ENCODE data around the gene SSBP3. TPM values are rescaled to one million over a fixed set of nuclear protein-coding genes. Genes with fewer than 3 reads are reported as not detected.

The SSBP3 gene
- total and polyA plus RNA-seq, 2 experiments from 2014 or later, result 47.4 to 68.6 TPM

DNA sequence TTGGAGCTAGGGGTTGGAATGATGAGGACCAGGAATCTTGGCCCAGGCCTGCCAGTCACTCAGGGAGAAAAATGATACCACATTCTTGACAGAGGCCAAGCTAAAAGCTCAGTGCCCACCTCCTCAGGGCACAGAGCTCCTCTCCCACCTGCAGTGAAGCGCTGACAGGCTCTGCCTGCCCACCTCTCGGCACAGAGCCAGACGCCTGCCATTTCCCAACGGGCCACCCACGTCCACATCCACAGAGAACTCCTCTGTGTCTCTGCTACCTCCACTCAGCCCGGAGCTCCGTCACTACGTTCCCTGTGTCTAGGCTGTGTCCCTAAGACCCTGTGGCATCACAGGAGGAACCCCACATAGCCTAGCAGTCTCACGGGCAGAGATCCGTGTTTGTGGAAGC, 145.4 kb downstream of the SSBP3 start:
- peaks cover 53% of the 10 kb centered on the region for H3K4me1 Mint-ChIP-seq
- no peak overlapping the region for H3K4me3 Mint-ChIP-seq
- DNase-seq (ENCODE audit: low spot score), result no peak
- H3K9me2 ChIP-seq (ENCODE audit: insufficient read depth), result no peaks in the 10 kb centered on the region
- H3K27ac ChIP-seq (ENCODE audit: low read depth), result no peak overlapping the region
- no peaks in the 10 kb centered on the region; the same call in 2 of the 3 replicates for H3K9me3 Mint-ChIP-seq
- no peak overlapping the region for H2AFZ ChIP-seq
- H3K79me2 ChIP-seq (replicated peaks; ENCODE audit: insufficient read depth), result peaks cover 37% of the 10 kb centered on the region
- no peak for TF ChIP-seq REST (IDR thresholded peaks at IDR 0.05; ENCODE audit: unreplicated experiment)
- no peak for TF ChIP-seq ZNF114 (CRISPR knock-in tag; IDR thresholded peaks at IDR 0.05)
- TF ChIP-seq EZH2phosphoT487 (IDR thresholded peaks at IDR 0.05; ENCODE audit: unreplicated experiment), result no peak
- no peak for TF ChIP-seq ZNF331 (CRISPR knock-in tag; IDR thresholded peaks at IDR 0.05; ENCODE audit: low read depth)
- TF ChIP-seq CTCF (conservative IDR thresholded peaks at IDR 0.05; ENCODE audit: low read depth in 2 of 2), result no peak
- no peak for TF ChIP-seq CREB1 (CRISPR knock-in tag; IDR thresholded peaks at IDR 0.05; ENCODE audit: low read depth)
- TF ChIP-seq NANOG (IDR thresholded peaks at IDR 0.05; ENCODE audit: borderline replicate concordance), result no peak
- no peak for TF ChIP-seq POLR2AphosphoS5 (IDR thresholded peaks at IDR 0.05; ENCODE audit: low read depth)
- TF ChIP-seq, protein P1, sequence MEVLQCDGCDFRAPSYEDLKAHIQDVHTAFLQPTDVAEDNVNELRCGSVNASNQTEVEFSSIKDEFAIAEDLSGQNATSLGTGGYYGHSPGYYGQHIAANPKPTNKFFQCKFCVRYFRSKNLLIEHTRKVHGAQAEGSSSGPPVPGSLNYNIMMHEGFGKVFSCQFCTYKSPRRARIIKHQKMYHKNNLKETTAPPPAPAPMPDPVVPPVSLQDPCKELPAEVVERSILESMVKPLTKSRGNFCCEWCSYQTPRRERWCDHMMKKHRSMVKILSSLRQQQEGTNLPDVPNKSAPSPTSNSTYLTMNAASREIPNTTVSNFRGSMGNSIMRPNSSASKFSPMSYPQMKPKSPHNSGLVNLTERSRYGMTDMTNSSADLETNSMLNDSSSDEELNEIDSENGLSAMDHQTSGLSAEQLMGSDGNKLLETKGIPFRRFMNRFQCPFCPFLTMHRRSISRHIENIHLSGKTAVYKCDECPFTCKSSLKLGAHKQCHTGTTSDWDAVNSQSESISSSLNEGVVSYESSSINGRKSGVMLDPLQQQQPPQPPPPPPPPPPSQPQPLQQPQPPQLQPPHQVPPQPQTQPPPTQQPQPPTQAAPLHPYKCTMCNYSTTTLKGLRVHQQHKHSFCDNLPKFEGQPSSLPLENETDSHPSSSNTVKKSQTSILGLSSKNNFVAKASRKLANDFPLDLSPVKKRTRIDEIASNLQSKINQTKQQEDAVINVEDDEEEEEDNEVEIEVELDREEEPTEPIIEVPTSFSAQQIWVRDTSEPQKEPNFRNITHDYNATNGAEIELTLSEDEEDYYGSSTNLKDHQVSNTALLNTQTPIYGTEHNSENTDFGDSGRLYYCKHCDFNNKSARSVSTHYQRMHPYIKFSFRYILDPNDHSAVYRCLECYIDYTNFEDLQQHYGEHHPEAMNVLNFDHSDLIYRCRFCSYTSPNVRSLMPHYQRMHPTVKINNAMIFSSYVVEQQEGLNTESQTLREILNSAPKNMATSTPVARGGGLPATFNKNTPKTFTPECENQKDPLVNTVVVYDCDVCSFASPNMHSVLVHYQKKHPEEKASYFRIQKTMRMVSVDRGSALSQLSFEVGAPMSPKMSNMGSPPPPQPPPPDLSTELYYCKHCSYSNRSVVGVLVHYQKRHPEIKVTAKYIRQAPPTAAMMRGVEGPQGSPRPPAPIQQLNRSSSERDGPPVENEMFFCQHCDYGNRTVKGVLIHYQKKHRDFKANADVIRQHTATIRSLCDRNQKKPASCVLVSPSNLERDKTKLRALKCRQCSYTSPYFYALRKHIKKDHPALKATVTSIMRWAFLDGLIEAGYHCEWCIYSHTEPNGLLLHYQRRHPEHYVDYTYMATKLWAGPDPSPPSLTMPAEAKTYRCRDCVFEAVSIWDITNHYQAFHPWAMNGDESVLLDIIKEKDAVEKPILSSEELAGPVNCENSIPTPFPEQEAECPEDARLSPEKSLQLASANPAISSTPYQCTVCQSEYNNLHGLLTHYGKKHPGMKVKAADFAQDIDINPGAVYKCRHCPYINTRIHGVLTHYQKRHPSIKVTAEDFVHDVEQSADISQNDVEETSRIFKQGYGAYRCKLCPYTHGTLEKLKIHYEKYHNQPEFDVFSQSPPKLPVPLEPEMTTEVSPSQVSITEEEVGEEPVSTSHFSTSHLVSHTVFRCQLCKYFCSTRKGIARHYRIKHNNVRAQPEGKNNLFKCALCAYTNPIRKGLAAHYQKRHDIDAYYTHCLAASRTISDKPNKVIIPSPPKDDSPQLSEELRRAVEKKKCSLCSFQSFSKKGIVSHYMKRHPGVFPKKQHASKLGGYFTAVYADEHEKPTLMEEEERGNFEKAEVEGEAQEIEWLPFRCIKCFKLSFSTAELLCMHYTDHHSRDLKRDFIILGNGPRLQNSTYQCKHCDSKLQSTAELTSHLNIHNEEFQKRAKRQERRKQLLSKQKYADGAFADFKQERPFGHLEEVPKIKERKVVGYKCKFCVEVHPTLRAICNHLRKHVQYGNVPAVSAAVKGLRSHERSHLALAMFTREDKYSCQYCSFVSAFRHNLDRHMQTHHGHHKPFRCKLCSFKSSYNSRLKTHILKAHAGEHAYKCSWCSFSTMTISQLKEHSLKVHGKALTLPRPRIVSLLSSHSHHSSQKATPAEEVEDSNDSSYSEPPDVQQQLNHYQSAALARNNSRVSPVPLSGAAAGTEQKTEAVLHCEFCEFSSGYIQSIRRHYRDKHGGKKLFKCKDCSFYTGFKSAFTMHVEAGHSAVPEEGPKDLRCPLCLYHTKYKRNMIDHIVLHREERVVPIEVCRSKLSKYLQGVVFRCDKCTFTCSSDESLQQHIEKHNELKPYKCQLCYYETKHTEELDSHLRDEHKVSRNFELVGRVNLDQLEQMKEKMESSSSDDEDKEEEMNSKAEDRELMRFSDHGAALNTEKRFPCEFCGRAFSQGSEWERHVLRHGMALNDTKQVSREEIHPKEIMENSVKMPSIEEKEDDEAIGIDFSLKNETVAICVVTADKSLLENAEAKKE (CRISPR knock-in tag; IDR thresholded peaks at IDR 0.05), result no peak
- no peak for TF ChIP-seq ETS1 (IDR thresholded peaks at IDR 0.05)
- TF ChIP-seq EZH2 (IDR thresholded peaks at IDR 0.05; ENCODE audit: low read depth, unreplicated experiment), result no peak
- no peak for TF ChIP-seq STAT1 (IDR thresholded peaks at IDR 0.05; ENCODE audit: unreplicated experiment)
- TF ChIP-seq JUNB (IDR thresholded peaks at IDR 0.05; ENCODE audit: unreplicated experiment), result no peak
- no peak overlapping the region for H3K4me3 ChIP-seq
- peaks cover 25% of the 10 kb centered on the region for H3K27me3 Mint-ChIP-seq (ENCODE audit: insufficient read depth, low read depth, poor library complexity)
- H3K27me3 ChIP-seq (ENCODE audit: insufficient read depth), result no peaks in the 10 kb centered on the region
- no peak overlapping the region for H3K4me2 ChIP-seq
- no peaks in the 10 kb centered on the region for H3K36me3 ChIP-seq (ENCODE audit: insufficient read depth)
- no peak for ATAC-seq
- H3K4me1 ChIP-seq (ENCODE audit: insufficient read depth), result peaks cover 16% of the 10 kb centered on the region
- peaks cover 10% of the 10 kb centered on the region; the same call in 2 of the 3 replicates for H3K36me3 Mint-ChIP-seq (ENCODE audit: low read depth)
- peak overlapping the region; percentile 58; the same call in 1 of the 2 replicates for H3K27ac Mint-ChIP-seq
- no peaks in the 10 kb centered on the region for H3F3A ChIP-seq (replicated peaks; ENCODE audit: low read depth)
- peaks cover 15% of the 10 kb centered on the region for H4K20me1 ChIP-seq (replicated peaks; ENCODE audit: insufficient read depth)
